GM19193 (cell line): ENCODE data around the gene GOLGA6C.

ENCODE experiments used
- POLR2A ChIP-seq: IDR thresholded peaks from 4 replicates; pipeline ENCODE4 v1.6.1; 2011; ENCODE audit not compliant: insufficient read depth, insufficient read length; ENCODE audit errors: extremely low read depth

Gene GOLGA6C

GRCh38 chr15:75225951-75226732 is 32.0 kb upstream of the GOLGA6C start:
- no peak for TF ChIP-seq POLR2A

- no peak for TF ChIP-seq POLR2A
Observed at GRCh38 chr15:75227663-75228280, 30.4 kb upstream of the GOLGA6C start.

DNA sequence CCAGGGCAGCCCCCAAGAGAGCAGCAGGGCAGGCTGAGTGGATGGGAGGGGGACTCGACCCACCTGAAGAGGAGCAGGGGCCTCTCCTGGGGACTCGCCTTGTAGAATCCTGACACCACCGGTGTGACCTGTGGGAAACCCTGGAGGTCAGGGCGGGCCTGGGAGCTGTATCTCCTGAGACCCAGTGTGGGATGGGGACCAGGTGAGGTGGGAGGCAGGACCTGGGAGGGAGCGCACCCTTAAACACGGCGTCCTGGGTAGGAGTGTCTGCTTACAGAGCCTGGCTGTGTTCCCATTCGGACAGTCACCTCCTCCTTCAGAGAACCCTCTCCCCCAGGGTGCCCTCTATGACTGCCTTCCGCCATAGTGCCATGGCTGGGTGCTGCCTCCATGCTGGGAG is 29.3 kb upstream of the GOLGA6C start:
- no peak for TF ChIP-seq POLR2A

- no peak for TF ChIP-seq POLR2A
Observed at GRCh38 chr15:75229191-75230015, 28.7 kb upstream of the GOLGA6C start.

- TF ChIP-seq POLR2A: no peak
Observed at GRCh38 chr15:75230016-75230343, 28.2 kb upstream of the GOLGA6C start.

DNA sequence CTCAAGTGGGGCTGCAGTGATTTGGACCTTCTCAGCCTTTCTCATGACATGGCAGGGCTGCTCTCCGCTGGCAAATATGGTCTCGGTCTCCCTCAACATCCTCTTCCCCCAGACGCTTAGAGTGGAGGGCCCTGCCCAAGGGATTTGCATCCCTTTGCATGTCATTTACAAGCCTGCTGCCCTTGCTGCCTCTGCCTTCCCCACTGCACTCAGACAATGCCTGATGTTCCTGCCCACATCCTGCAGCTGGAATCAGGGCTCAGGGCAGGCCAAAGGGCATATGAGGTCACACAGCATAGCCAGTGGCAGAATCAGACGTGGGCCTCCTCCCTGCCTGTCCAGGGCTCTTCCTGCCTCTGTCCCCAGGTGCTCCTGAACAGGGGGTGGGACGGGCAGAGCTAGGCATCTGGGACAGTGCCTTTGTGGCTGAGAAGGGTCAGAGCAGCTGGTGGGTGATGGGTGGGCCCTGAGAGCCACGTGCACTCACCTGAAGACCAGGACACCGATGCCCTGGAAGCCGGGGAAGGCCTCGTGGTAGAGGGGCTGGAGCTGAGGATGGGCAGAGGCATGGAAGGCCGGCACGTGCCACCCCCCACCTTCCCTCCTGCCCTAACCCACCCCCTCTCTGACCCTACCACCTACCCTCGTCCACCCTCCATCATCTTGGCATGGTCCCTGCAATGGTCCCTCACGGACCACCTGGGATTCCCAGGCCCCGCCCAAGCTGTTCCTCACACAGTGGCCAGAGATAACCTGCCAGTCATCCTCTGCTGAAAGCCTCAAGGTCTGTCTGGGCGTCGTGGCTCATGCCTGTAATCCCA is 27.4 kb upstream of the GOLGA6C start:
- no peak for TF ChIP-seq POLR2A

GRCh38 chr15:75231836-75232235 is 26.3 kb upstream of the GOLGA6C start:
- TF ChIP-seq POLR2A: no peak

GRCh38 chr15:75232252-75232813 is 25.8 kb upstream of the GOLGA6C start:
- TF ChIP-seq POLR2A: no peak

GRCh38 chr15:75232826-75233503 is 25.2 kb upstream of the GOLGA6C start:
- TF ChIP-seq POLR2A: no peak

- TF ChIP-seq POLR2A: no peak
Observed at GRCh38 chr15:75233504-75234190, 24.5 kb upstream of the GOLGA6C start.

DNA sequence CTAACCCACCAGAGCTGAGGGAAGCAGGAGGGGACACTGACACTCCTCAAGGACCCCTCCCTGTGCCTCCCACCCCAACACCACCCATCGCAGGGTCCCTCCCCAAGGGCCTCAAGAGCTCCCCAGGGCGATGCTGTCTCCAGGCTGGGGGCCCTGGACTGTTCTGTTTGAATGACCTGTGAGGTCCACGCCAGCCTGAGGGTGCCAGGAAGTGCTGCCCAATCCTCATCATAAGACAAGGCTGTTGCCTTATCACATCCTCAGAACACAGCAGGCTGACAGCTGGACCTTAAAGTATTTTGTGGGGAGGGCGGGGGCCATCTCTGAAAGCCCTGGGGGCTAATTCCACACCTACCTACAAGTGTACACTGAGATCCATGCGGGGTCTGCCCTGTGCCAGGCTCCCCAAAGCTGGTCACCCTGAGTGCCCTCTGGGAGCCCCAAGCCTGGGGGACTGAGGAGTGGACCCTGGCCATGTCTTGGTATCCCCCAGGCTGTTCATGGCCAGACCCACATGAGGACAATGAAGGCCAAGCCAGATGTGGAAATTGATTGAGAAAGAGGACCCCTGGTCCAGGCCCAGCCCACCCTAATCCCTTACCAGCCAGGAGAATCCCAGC is 23.8 kb upstream of the GOLGA6C start:
- TF ChIP-seq POLR2A: no peak

- no peak for TF ChIP-seq POLR2A
Observed at GRCh38 chr15:75235051-75235673, 23.0 kb upstream of the GOLGA6C start.
